ENCODE data around the gene XBP1.
"Not testable (repeated sequence)": the region's sequence is repeated elsewhere in the genome, so short reads cannot be mapped to it uniquely, and the experiment has no call there.

DNA sequence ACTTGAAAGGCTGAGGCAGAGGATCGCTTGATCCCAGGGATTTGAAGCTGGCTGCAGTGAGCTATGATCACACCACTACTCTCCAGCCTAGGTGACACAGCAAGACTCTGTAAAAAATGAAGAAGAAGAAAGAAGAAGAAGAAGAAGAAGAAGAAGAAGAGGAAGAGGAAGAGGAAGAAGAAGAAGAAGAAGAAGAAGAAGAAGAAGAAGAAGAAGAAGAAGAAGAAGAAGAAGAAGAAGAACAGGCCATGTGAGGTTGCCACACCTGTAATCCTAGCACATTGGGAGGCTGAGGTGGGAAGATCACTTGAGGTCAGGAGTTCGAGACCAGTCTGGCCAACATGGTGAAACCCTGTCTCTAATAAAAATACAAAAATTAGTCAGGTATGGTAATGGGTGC lies 43.9 kb upstream of the XBP1 start:
- TF ChIP-seq, protein P1, sequence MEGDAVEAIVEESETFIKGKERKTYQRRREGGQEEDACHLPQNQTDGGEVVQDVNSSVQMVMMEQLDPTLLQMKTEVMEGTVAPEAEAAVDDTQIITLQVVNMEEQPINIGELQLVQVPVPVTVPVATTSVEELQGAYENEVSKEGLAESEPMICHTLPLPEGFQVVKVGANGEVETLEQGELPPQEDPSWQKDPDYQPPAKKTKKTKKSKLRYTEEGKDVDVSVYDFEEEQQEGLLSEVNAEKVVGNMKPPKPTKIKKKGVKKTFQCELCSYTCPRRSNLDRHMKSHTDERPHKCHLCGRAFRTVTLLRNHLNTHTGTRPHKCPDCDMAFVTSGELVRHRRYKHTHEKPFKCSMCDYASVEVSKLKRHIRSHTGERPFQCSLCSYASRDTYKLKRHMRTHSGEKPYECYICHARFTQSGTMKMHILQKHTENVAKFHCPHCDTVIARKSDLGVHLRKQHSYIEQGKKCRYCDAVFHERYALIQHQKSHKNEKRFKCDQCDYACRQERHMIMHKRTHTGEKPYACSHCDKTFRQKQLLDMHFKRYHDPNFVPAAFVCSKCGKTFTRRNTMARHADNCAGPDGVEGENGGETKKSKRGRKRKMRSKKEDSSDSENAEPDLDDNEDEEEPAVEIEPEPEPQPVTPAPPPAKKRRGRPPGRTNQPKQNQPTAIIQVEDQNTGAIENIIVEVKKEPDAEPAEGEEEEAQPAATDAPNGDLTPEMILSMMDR (IDR thresholded peaks at IDR 0.05; ENCODE audit: control extremely low read depth in 1 of 3, insufficient read depth in 1 of 3, low read depth in 1 of 3, low read length in 3 of 3), result not testable (repeated sequence)
- TF ChIP-seq RFX5 (IDR thresholded peaks at IDR 0.05; ENCODE audit: borderline replicate concordance, low read depth, low read length); EZH2 (IDR thresholded peaks at IDR 0.05; ENCODE audit: low read depth, low read length, severe bottlenecking); CBX5 (IDR thresholded peaks at IDR 0.05; ENCODE audit: low read depth, low read length); TAF1 (IDR thresholded peaks at IDR 0.05; ENCODE audit: low read depth, low read length); HDAC2 (IDR thresholded peaks at IDR 0.05; ENCODE audit: borderline replicate concordance in 1 of 2, low read depth in 2 of 2, low read length in 2 of 2); GTF2F1 (IDR thresholded peaks at IDR 0.05; ENCODE audit: borderline replicate concordance, low read depth, low read length); GABPA (IDR thresholded peaks at IDR 0.05; ENCODE audit: borderline replicate concordance, insufficient read depth, low read length); SP1 (IDR thresholded peaks at IDR 0.05; ENCODE audit: low read depth, low read length): not testable (repeated sequence)
- TF ChIP-seq, protein P2, sequence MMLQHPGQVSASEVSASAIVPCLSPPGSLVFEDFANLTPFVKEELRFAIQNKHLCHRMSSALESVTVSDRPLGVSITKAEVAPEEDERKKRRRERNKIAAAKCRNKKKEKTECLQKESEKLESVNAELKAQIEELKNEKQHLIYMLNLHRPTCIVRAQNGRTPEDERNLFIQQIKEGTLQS (IDR thresholded peaks at IDR 0.05; ENCODE audit: insufficient read depth, low read depth, low read length), result not testable (repeated sequence)

All from H1 (cell line).